Right atrium auricular region (tissue), 2 donors: ENCODE measurements around the gene BRPF3. TPM values are rescaled to one million over a fixed set of nuclear protein-coding genes. Genes with fewer than 3 reads are reported as not detected.

ENCODE experiments used
- DNase-seq: peaks from one replicate; pipeline ENCODE4 v3.0.0-alpha.2; 2019; ENCODE audit warnings: low spot score
- H3K27ac ChIP-seq, 2 donors: fragments of 200-600 bp; sonication (generic); 1 replicate in 1 of 2; 2 replicates in 1 of 2; pipeline ENCODE4 v1.5.1; 2016 to 2019
- H3K27me3 ChIP-seq, 2 donors: fragments of 200-600 bp; sonication (generic); one replicate each; pipeline versions ENCODE4 v1.5.1 to v1.6.0; 2017 to 2019
- H3K36me3 ChIP-seq: fragments of 200-600 bp; sonication (generic); one replicate; pipeline ENCODE4 v1.5.1; 2016
- H3K4me1 ChIP-seq, 2 donors: fragments of 200-600 bp; sonication (generic); one replicate each; pipeline versions ENCODE4 v1.5.1 to v1.6.0; 2017 to 2019
- H3K4me3 ChIP-seq, 2 donors: fragments of 200-600 bp; sonication (generic); 1 replicate in 1 of 2; 2 replicates in 1 of 2; pipeline ENCODE4 v1.5.1; 2017 to 2019; ENCODE audit warnings: mild to moderate bottlenecking in 1 of 2, moderate library complexity in 1 of 2
- H3K9me3 ChIP-seq, 2 donors: fragments of 200-600 bp; sonication (generic); one replicate each; pipeline ENCODE4 v1.5.1; 2019
- total RNA-seq, 2 donors: library from RNA; depleted of rRNA; stranded (reverse); fragments of >200 nt; gene quantifications; one replicate each; pipeline ENCODE4 v1.1.0, GENCODE V29; 2016
- TF ChIP-seq, protein P1 (sequence below), 2 donors: fragments of 200-600 bp; sonication (generic); IDR thresholded peaks; one replicate each; pipeline ENCODE4 v1.5.1; 2019; ENCODE audit warnings: antibody characterized with exemption in 2 of 2

Gene BRPF3
- total RNA-seq, 2 donors from 2014 or later = 17.5 to 23.4 TPM

DNA sequence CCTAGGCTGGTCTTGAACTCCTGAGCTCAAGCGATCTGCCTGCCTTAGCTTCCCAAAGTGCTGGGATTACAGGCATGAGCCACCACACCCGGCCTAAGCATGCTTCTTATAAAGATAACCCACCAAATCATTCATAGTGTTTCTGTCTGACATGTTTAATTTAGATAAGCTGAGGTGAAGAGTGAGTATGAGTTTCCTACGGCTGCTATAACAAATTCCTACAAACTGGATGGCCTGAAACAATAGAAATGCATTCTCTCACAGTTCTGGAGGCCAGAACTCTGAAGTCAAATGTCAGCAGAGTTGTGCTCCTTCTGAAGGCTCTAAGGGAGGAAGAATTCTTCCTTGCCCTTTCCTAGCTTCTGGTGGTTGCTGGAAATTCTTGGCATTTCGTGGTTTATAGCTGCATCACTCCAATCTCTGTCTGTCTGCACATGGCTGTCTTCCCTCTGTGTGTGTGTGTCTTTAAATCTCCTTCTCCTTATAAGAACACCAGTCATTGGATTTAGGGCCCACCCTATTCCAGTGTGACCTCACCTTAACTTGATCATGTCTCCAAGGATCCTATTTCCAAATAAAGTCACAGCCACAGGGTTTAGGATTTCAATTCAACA lies 36.3 kb upstream of the BRPF3 start:
- TF ChIP-seq, protein P1, sequence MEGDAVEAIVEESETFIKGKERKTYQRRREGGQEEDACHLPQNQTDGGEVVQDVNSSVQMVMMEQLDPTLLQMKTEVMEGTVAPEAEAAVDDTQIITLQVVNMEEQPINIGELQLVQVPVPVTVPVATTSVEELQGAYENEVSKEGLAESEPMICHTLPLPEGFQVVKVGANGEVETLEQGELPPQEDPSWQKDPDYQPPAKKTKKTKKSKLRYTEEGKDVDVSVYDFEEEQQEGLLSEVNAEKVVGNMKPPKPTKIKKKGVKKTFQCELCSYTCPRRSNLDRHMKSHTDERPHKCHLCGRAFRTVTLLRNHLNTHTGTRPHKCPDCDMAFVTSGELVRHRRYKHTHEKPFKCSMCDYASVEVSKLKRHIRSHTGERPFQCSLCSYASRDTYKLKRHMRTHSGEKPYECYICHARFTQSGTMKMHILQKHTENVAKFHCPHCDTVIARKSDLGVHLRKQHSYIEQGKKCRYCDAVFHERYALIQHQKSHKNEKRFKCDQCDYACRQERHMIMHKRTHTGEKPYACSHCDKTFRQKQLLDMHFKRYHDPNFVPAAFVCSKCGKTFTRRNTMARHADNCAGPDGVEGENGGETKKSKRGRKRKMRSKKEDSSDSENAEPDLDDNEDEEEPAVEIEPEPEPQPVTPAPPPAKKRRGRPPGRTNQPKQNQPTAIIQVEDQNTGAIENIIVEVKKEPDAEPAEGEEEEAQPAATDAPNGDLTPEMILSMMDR (IDR thresholded peaks at IDR 0.05) = no peak
- no peaks in the 10 kb centered on the region for H3K36me3 ChIP-seq
- DNase-seq = no peak
- H3K4me3 ChIP-seq = no peak overlapping the region
- H3K4me1 ChIP-seq = no peaks in the 10 kb centered on the region
- peaks cover 0 to 4% of the 10 kb centered on the region in 2 donors for H3K9me3 ChIP-seq
- H3K27me3 ChIP-seq = no peaks in the 10 kb centered on the region
- no peak overlapping the region for H3K27ac ChIP-seq

DNA sequence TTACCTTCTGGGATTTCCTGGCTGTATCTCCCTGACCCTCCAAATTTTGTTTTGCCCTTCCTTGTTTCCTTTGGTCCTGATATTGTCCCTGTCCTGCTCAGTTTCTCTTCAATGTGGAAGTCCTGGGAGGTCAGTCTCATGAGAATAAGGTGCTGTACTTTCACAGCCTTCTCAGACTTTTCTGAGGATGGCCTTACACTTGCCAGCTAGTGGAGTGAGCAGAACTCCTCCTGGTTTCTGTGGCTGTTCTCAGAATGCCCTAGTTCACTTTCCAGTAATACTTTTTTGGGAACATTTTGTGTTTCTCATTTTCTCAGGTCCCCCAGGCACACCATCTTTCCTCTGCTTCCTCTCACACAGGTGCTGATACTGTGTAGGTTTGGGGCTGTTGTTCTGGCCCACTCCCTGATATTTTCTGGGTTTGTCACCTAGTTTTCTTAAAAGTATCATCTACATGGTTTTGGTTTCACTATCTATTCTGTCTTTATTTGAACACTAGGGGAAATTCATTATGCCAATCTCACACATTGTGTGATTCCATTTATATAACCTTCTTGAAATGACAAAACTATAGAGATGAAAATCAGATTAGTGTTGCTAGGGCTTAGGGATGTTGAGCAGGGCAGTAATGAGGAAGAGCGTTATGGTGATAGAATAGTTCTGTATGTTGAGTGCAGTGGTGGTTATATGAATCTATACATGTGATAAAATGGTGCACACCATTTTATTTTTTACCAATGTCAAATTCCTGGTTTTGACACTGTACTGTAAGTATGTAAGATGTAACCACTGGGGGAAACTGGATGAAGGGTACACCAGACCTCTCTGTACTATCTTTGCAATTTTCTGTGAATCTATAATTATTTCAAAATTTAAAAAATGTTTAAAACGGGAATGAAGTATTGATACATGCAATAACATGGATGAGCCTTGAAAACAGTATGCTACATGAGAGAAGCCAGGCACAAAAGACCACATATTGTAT lies 27.2 kb upstream of the BRPF3 start:
- H3K27me3 ChIP-seq = no peaks in the 10 kb centered on the region
- no peaks in the 10 kb centered on the region for H3K36me3 ChIP-seq
- no peaks in the 10 kb centered on the region for H3K9me3 ChIP-seq
- TF ChIP-seq, protein P1 (IDR thresholded peaks at IDR 0.05) = no peak
- H3K4me3 ChIP-seq = no peak overlapping the region
- DNase-seq = no peak
- no peaks in the 10 kb centered on the region for H3K4me1 ChIP-seq
- H3K27ac ChIP-seq = no peak overlapping the region

DNA sequence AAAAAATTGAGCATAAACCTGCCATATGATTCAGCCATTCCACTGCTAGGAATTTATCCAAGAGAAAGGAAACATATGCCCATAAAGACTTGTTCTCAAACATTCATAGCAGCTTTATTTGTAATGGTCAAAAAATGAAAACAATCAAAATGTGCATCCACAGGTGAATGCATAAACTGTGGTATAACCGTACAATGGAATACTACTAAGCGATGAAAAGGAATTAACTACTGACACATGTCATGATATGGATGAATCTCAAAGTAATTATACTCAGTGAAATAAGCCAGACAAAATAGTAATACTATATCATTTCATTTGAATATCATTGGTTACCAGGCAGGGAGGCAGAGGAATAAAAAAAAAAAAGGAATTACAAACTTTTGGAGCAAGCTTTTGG lies 25.8 kb upstream of the BRPF3 start:
- Histone ChIP-seq H3K27ac (no peak overlapping the region), H3K4me3 (no peak overlapping the region), H3K27me3 (no peaks in the 10 kb centered on the region), H3K36me3 (no peaks in the 10 kb centered on the region), H3K9me3 (no peaks in the 10 kb centered on the region), H3K4me1 (no peaks in the 10 kb centered on the region)
- DNase-seq = no peak
- TF ChIP-seq, protein P1 (IDR thresholded peaks at IDR 0.05) = no peak

DNA sequence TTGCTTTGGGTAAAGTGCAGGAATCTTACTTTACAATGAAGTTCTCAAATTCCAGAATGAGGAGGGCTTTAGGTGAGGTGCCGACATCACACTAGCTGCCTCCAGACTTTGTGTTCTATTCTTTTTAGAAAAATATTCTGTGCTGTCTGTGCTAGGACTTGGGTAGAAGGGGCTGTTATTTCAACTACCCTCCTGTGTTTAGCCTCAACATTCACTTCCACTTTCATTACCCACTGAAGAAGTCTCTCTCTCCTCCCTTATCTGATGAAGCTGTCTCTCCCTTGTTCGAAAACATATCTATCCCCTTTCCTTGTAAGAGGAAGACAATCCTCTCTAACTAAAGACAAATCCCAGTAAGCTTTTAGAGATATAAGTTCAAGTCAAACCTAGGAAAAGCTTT lies 25.0 kb upstream of the BRPF3 start:
- H3K27me3 ChIP-seq = no peaks in the 10 kb centered on the region
- TF ChIP-seq, protein P1 (IDR thresholded peaks at IDR 0.05) = no peak
- H3K9me3 ChIP-seq = no peaks in the 10 kb centered on the region
- no peak overlapping the region for H3K27ac ChIP-seq
- H3K36me3 ChIP-seq = no peaks in the 10 kb centered on the region
- DNase-seq = no peak
- no peak overlapping the region for H3K4me3 ChIP-seq
- no peaks in the 10 kb centered on the region for H3K4me1 ChIP-seq

DNA sequence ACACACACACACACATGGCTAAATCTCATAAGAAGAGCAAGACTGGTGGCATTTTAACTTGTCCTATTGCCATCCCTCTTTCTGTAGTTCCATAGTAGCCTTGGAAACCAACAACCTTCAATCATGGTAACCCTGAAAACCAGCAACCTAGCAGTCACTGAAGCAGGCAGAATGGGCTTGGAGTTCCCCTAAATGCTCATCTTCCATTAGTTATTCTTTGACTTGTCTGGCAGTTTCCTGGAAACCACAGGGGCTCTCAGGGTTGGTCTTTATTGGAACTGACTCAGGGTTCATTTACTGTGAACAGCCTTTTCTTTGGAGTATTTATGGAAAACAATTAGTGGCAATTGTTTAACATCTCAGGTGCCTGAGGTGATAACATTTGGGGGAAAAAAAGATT lies 19.4 kb upstream of the BRPF3 start:
- Histone ChIP-seq H3K4me3 (no peak overlapping the region), H3K27me3 (no peaks in the 10 kb centered on the region), H3K4me1 (no peaks in the 10 kb centered on the region), H3K36me3 (no peaks in the 10 kb centered on the region), H3K27ac (no peak overlapping the region), H3K9me3 (peaks cover 0 to 10% of the 10 kb centered on the region in 2 donors)
- DNase-seq = no peak
- TF ChIP-seq, protein P1 (IDR thresholded peaks at IDR 0.05) = no peak
